Stimulated activated CD4-positive, alpha-beta T cell treated with anti-CD3 and anti-CD28 coated beads, TNF-alpha, amount 100 ng/mL, for 24 hours (primary cell): Measurements from ENCODE around the gene RIN2.
A peak's percentile ranks its signal among the peaks of the same experiment; 100 is the strongest.

Experiments used
- DNase-seq, 3 experiments: peaks; one replicate each; pipeline ENCODE4 v3.0.0-alpha.2; 2020; ENCODE audit warnings: low read depth in 3 of 3

The RIN2 gene

DNA sequence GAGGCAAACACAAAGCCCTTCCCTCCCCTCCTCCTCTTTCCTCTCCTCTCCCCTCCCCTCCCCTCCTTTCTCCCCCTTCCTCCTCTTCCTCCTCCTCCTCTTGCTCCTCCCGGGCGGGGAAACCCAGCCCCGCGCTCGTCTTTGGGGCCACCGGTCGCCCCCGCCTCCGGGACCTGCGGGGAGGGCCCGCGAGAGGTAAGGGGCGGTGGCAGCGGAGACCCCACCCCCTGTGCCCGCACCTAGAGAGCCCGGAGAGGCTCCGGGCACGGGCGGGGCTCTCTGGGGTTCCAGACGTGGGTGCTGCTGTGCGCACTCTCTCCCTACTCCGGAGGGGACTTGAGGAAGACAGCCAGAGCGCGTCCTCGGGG is at the start of gene RIN2:
TSS of gene RIN2 (plus strand) at position 126 of the 368 bp plus-strand sequence. CDS start 131,344 bp downstream, outside the sequence.
- no peak for DNase-seq

- no peak for DNase-seq
Observed at GRCh38 chr20:19709635-19710335, 48.3 kb upstream of the RIN2 start.

- no peak for DNase-seq
Observed at GRCh38 chr20:19710336-19711120, 47.5 kb upstream of the RIN2 start.

DNA sequence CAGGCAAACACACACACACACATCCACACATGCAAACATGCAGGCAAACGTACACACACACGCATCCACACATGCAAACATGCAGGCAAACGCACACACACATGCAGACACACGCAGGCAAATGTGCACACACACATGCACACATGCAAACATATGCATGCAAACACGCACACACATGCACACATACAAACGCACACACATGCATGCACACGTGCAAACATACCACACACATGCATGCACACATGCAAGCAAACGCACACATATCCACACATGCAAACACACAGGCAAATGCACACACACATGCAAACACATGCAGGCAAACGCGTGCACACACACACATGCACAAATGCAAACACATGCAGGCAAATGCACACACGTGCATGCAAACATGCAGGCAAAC is 46.9 kb upstream of the RIN2 start:
- DNase-seq = no peak

- DNase-seq = no peak
Observed at GRCh38 chr20:19712721-19713260, 45.3 kb upstream of the RIN2 start.

DNA sequence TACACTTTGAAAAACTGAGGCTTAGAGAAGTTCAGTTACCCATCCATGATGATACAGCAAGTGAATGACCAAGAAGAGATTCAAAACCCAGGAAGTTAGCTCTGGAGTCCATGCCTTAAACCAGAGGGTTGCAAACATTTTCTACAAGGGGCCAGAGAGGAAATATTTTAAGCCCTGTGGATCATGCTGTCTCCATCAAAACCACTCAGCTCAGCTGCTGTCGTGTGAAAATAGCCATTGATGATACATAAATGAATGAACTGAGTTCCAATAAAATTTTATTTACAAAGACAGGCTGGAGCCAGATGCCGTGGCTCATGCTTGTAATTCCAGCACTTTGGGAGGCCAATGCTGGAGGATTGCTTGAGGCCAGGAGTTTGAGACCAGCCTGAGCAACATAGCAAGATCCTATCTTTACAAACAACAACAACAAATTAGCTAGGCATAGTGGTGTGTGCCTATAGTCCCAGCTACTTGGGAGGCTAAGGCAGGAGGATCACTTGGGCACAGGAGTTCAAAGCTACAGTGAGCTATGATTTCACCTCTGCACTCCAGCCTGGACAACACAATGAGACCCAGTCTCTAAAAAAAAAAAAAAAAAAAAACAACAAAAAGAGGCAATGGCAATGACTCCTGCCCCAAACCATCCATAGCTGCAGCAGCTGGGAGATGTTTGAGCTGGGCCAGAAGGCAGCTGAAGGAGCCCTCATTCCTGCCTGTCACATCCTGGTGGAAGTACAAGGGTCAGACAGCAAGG is 44.1 kb upstream of the RIN2 start:
- no peak for DNase-seq

- DNase-seq = no peak
Observed at GRCh38 chr20:19714579-19714840, 43.5 kb upstream of the RIN2 start.

DNA sequence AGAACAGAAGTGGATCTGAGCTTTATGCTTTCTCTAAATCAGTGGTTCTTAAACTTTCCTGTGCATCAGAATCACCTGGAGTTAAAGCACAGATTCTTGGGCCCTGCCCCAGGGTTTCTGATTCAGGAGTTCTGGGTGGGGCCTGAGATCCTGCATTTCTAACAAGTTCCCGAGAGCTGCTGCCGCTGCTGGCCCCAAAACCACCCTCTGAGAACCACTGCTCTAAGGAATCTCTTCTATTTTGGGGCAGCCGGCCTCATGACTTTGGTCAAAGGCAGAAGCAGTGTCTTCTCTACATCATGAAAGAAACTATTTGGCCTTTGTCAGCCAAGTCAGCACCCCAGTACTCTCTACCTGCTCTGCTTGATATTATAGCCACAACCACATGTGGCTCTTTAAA is 42.1 kb upstream of the RIN2 start:
- DNase-seq = no peak

DNA sequence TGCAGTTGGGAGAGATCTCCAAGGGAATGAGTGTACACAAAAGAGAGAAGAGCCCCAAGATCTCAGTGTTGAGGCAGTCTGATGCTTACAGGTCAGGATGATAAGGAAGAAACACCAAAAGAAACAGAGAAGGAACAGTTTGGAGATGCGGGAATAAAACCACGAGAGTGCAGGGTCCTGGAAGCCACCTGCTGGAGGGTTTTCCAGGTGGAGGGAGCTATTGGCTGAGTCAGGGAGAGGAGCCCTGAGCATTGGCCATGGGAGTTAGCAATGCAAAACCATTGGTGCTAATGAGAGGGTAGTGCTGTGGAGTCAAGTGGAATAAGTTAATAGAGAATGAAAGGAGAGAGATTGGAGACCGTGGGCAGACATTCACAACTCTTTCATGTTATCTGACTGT is 39.2 kb upstream of the RIN2 start:
- no peak for DNase-seq

GRCh38 chr20:19720991-19721390 is 37.1 kb upstream of the RIN2 start:
- no peak for DNase-seq

- DNase-seq = no peak
Observed at GRCh38 chr20:19723051-19723450, 35.0 kb upstream of the RIN2 start.

DNA sequence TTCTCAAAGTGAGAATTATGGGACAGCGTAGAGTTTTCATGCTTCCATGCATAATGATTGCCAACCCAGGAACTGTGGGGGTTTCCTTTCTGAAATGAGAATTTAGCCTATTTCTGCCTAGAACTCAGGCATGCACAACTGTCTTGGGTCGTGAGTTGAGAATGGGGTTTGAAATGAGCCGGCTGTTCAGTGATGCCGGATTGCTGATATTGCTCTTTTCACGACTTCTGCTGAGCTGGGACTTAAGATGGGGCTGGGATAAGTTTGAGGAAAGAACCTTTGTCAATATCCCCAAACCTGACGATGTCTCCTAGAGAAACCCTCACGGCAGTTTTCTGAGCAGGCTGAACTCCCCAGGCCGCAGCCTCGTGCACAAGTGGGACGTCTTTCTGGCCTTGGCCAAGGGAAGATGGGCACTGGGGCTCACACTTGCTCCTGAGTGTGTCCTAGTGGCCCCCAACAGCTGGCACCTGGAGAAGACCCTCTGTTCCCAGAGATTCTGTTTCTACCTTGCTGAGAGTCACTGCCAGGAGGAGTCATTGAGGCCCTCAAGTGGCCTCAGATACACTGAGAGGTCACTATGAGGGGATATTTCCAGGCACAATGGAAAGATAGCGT is 34.1 kb upstream of the RIN2 start:
- DNase-seq = no peak

GRCh38 chr20:19725373-19725772 is 32.7 kb upstream of the RIN2 start:
- DNase-seq = no peak

DNA sequence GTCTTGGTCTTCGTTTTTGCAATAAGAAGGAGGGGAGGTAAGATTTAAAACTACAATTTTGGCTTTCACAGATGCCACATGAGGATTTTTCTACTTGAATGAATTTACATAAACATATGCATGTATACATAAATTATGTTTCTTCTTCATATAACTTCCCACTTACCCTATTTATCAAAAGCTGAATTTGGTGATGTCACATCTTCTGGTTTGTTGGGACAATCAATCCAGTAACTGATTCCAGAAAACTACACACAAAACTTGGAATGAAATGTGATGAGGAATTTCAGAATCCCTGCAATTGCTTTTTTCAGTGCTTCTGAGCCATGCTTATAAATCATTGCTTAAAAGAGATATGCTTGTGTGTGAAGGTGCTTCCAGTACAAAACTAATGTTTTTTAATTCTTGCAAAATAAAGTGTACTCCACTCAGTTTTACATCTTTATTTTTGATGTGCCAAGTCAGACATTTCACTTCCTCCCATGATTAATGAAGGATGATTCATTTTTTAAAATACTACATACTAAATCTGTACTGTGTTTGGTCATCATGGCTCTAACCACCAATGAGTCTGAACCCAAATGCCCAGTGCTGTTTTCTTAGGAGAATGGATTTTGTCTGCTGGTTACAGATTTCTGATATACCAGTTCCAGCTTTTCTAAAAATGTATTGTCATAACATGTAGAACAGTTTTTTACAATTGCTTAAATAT is 32.1 kb upstream of the RIN2 start:
- no peak for DNase-seq

DNA sequence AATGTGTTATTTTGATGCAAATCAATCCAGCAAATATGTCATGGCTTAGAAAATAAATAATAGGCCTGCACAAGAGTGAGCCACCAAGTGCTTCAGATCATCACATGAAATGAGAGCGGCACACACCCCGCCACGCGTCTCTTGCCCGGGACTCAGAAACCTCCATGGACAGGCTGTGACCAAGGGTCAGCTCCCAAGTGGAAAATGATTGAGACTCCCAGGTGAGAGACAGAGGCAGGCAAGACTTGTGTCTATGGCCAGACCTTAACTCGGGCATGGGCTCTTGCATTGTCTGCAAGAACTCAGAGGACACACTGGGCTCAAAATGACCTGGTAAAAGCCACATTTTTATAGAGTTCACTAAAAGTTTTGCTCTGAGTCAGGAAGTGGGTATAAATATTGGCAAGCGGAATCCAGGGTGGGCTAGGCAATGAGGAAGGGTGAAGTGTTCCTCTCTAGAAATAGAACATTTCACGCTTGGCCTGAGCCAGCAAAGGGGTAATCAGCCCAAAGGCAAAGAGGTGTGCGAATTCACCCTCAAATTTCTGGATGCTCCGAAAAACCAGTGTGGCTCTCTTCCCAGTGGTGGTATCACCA is 30.7 kb upstream of the RIN2 start:
- DNase-seq = no peak

GRCh38 chr20:19729672-19730071 is 28.4 kb upstream of the RIN2 start:
- no peak for DNase-seq

- DNase-seq = no peak
Observed at GRCh38 chr20:19730706-19731105, 27.4 kb upstream of the RIN2 start.

DNA sequence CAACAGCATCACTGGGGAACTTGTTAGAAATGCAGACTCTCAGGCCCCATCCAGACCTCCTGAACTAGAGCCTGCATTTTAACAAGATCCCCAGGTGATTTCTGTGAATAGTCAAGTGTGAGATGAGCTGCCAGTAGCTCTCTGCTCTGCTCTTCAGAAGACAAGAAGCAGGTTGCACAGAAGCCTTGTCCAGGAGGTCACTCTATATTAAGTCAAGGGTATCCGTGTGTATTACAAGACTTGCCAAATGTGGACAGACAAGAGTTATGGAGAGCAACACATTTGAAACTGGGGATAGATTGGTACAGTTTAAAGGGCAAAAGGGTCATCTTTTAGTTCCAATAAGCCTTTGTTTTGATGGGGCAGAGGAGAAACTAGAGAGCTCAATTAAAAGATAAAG is 23.2 kb upstream of the RIN2 start:
- no peak for DNase-seq

GRCh38 chr20:19735446-19735845 is 22.6 kb upstream of the RIN2 start:
- DNase-seq = peak in 1 of 3 experiments; percentile 11

DNA sequence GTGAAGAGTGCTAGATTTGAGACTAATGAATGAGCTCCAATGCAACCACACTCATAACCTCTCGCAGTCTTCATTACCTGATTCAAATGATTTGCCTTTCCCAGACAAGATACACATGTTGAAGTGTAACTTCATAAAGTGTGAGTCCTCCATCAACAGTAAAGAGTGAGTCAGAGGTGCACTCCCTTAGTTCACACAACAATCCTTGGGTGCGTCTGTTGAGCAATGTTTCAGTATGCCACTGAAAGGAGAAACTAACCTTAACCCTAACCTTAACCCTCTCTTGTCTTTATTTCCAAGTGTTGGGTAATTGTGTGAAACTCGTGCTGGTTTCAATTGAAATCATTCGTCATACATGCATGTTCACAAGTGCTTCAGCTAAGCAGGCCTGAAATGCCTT is 21.0 kb upstream of the RIN2 start:
- DNase-seq = no peak

GRCh38 chr20:19738951-19739350 is 19.1 kb upstream of the RIN2 start:
- no peak for DNase-seq
